ENCODE measurements around the gene CEP83. TPM values are rescaled to one million over a fixed set of nuclear protein-coding genes. Genes with fewer than 3 reads are reported as not detected.

CEP83 gene
- total and polyA plus RNA-seq, 12 donors: 4.2 to 20.5 (median 10.2) TPM

- Histone ChIP-seq H3K36me3 (peaks cover 0 to 74% (median 0%) of the 10 kb centered on the region in 9 donors), H3K27ac (peak overlapping the region in 3 of 10 donors; percentile 17 to 59 (median 51)), H3K9me3 (no peaks in the 10 kb centered on the region), H3K4me3 (no peak overlapping the region), H3K27me3 (no peaks in the 10 kb centered on the region), H3K4me1 (peaks cover 0 to 23% (median 6%) of the 10 kb centered on the region in 9 donors)
- ATAC-seq (peak in 7 of 8 donors; percentile 41 to 74 (median 54)), DNase-seq (no peak)
- intact Hi-C loops (cut with DNase I): loop anchor here in 2 of 10 donors (10.0 kb wide), 1 partner anchor 138 kb away; the partner anchor contains the start of gene PLXNC1 (in 2 of the 2)
- TF ChIP-seq CTCF (IDR thresholded peaks at IDR 0.05): no peak
- 44 to 76% methylated on average over 7 of the region's 7 CpGs for WGBS, 2 donors
These were observed 177.0 kb downstream of the CEP83 start for GRCh38 chr12:94282675-94283074.

GRCh38 chr12:94280063-94280462, 179.6 kb downstream of the CEP83 start:
- DNase-seq: no peak
- 86 to 96% methylated on average over 7 of the region's 7 CpGs for WGBS, 2 donors
- Histone ChIP-seq H3K27me3 (no peaks in the 10 kb centered on the region), H3K4me3 (no peak overlapping the region), H3K36me3 (peaks cover 0 to 52% (median 0%) of the 10 kb centered on the region in 9 donors), H3K27ac (no peak overlapping the region), H3K9me3 (no peaks in the 10 kb centered on the region), H3K4me1 (peaks cover 0 to 32% (median 6%) of the 10 kb centered on the region in 9 donors)
- ATAC-seq: no peak
- intact Hi-C loops (cut with DNase I): loop anchor here in 2 of 10 donors (10.0 kb wide), 1 partner anchor 135 kb away; the partner anchor contains the start of gene PLXNC1 (in 2 of the 2)
- TF ChIP-seq CTCF (IDR thresholded peaks at IDR 0.05): no peak

GRCh38 chr12:94277426-94278000, 182.2 kb downstream of the CEP83 start:
- ATAC-seq (peak in 3 of 8 donors; percentile 49 to 73 (median 51)), DNase-seq (no peak)
- peaks cover 0 to 23% (median 6%) of the 10 kb centered on the region in 9 donors for H3K4me1 ChIP-seq
- H3K27ac ChIP-seq: no peak overlapping the region
- intact Hi-C loops (cut with DNase I): no loop called here
- TF ChIP-seq CTCF (IDR thresholded peaks at IDR 0.05): no peak
- H3K4me3 ChIP-seq: no peak overlapping the region
- H3K27me3 ChIP-seq: no peaks in the 10 kb centered on the region
- H3K36me3 ChIP-seq: peaks cover 0 to 39% (median 0%) of the 10 kb centered on the region in 9 donors
- 68 to 83% methylated on average over 9 of the region's 9 CpGs for WGBS, 2 donors
- no peaks in the 10 kb centered on the region for H3K9me3 ChIP-seq

GRCh38 chr12:94276725-94277124, 182.9 kb downstream of the CEP83 start:
- Histone ChIP-seq H3K36me3 (peaks cover 0 to 39% (median 0%) of the 10 kb centered on the region in 9 donors), H3K4me3 (no peak overlapping the region), H3K4me1 (peaks cover 0 to 15% (median 0%) of the 10 kb centered on the region in 9 donors), H3K9me3 (no peaks in the 10 kb centered on the region), H3K27ac (no peak overlapping the region), H3K27me3 (no peaks in the 10 kb centered on the region)
- DNase-seq: no peak
- 94 to 96% methylated on average over 6 of the region's 6 CpGs for WGBS, 2 donors
- ATAC-seq: no peak
- intact Hi-C loops (cut with DNase I): no loop called here
- TF ChIP-seq CTCF (IDR thresholded peaks at IDR 0.05): no peak

All from heart right ventricle (tissue), 16 donors.